ENCODE measurements around the gene MIP.
A peak's percentile ranks its signal among the peaks of the same experiment; 100 is the strongest.

Gene MIP

DNA sequence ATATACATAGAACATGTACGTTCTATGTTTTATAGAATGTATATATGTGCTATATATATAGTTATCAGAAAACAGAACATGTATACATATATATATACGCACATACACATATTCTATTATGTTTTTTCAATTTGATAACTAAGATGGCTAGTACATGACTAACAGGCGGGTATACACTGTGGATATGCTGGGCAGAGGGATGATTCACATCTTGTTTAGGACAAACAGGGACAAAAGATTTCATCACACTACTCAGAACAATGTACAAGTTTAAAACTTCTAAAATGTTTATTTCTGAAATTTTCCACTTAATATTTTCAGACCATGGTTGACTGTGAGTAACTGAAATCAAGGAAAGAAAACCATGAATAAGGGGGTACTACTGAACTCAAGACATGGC is 22.6 kb downstream of the MIP start:
- peak; percentile 55 for DNase-seq (ENCODE audit: low read depth)
- TF ChIP-seq, protein P1, sequence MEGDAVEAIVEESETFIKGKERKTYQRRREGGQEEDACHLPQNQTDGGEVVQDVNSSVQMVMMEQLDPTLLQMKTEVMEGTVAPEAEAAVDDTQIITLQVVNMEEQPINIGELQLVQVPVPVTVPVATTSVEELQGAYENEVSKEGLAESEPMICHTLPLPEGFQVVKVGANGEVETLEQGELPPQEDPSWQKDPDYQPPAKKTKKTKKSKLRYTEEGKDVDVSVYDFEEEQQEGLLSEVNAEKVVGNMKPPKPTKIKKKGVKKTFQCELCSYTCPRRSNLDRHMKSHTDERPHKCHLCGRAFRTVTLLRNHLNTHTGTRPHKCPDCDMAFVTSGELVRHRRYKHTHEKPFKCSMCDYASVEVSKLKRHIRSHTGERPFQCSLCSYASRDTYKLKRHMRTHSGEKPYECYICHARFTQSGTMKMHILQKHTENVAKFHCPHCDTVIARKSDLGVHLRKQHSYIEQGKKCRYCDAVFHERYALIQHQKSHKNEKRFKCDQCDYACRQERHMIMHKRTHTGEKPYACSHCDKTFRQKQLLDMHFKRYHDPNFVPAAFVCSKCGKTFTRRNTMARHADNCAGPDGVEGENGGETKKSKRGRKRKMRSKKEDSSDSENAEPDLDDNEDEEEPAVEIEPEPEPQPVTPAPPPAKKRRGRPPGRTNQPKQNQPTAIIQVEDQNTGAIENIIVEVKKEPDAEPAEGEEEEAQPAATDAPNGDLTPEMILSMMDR (IDR thresholded peaks at IDR 0.05; ENCODE audit: insufficient read depth, low read depth, low read length, missing control alignments), result no peak
- no peak overlapping the region for H3K4me3 ChIP-seq (ENCODE audit: low read length)

DNA sequence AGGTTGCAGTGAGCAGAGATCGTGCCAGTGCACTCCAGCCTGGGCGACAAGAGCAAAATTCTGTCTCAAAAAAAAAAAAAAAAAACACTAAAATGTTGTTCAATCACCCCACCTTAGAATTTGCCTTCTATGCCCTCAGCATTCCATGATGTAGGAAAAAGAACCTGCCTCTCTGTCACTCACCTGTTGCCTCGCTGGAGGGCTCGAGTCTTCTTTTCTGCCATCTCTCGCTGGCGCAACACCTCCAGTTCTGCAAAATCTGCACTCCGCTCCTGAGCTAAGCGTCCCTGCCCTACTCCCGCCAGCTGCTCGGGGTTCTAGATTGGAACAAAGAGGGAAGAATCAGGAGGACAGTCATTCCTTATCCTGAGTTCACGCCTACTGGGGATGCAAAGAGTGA is 23.2 kb downstream of the MIP start:
- DNase-seq (ENCODE audit: low read depth), result no peak
- H3K4me3 ChIP-seq (ENCODE audit: low read length), result no peak overlapping the region
- TF ChIP-seq, protein P1 (IDR thresholded peaks at IDR 0.05; ENCODE audit: insufficient read depth, low read depth, low read length, missing control alignments), result no peak

DNA sequence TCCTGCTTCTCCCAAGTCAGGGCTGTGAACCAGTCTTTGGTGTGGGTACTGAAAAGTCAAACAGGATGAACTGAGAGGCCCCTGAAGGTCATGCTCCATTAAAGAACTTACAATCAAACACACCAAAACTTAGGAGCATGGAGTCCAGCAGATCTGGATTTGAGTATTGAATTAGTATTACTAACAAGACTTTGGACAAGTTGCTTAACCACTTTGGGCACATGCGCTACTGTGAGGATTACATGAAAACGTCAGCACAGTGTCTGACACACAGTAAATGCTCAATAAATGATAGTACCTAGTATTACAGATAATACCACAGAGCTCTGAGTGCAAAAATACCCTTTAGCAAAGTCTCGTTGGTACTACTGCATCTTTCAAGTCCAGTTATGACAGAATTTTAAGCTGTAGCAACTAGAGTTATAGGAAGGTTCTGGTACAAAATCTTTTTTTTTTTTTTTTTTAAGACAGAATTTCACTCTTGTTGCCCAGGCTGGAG is 28.5 kb downstream of the MIP start:
- H3K4me3 ChIP-seq (ENCODE audit: low read length), result no peak overlapping the region
- TF ChIP-seq, protein P1 (IDR thresholded peaks at IDR 0.05; ENCODE audit: insufficient read depth, low read depth, low read length, missing control alignments), result no peak
- DNase-seq (ENCODE audit: low read depth), result no peak

DNA sequence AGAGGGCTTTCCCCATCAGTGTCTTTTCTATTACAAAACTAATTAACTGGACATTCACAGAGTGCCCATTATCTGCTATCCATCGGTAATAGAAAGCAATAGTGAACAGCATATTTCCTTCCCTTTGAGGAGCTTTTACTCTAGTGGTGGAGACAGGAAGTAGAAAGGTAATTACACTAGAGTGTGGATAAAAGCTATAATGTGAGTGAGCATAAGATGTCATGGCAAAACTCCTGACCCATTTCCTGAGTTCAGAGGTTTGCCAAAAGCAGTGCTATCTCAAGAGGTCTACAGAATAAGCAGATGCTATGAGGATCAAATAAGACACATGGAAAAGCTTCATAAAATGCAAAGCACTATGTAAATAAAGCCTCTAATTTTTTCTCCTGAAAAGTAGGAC is 29.3 kb downstream of the MIP start:
- no peak for DNase-seq (ENCODE audit: low read depth)
- TF ChIP-seq, protein P1 (IDR thresholded peaks at IDR 0.05; ENCODE audit: insufficient read depth, low read depth, low read length, missing control alignments), result no peak
- no peak overlapping the region for H3K4me3 ChIP-seq (ENCODE audit: low read length)

DNA sequence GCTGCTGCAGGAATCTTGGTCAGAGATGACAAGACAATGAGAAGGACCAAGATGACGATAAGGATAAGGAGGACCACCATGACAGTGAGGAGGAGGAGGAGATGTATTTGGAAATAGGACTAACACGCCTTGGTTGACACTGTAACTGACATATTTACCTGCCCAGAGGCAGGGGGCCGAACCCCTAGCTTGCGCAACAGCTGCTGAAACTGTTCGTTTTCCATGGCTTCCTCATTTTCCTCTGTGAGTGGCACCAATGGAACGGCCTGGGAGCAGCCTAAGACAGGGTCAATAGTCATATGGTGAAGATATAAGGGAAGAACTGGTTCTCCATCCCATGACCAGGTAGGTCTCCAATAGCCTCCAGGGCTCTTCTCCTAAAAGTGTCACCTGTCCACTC is 34.0 kb downstream of the MIP start:
- no peak overlapping the region for H3K4me3 ChIP-seq (ENCODE audit: low read length)
- no peak for DNase-seq (ENCODE audit: low read depth)
- TF ChIP-seq, protein P1 (IDR thresholded peaks at IDR 0.05; ENCODE audit: insufficient read depth, low read depth, low read length, missing control alignments), result no peak

DNA sequence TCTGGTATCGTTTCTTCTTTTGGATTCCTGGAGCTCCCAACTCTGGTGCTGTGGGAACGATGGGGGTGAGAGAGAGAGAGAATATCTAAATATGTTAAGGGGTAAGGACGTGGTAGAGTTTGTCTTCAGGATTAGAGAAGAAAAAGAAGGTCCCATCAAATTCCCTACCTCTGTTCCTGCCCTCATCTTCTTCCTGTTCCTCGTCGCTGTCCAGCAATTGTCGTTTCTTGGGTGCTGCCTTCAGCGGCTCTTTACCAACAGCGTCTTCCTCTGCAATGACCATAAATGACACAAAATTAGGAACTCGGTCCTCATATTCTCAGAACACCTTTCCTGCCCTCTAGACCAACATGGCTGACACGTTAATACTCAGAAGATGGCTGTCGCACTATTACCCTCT is 36.7 kb downstream of the MIP start:
- TF ChIP-seq, protein P1 (IDR thresholded peaks at IDR 0.05; ENCODE audit: insufficient read depth, low read depth, low read length, missing control alignments), result no peak
- H3K4me3 ChIP-seq (ENCODE audit: low read length), result no peak overlapping the region
- no peak for DNase-seq (ENCODE audit: low read depth)

DNA sequence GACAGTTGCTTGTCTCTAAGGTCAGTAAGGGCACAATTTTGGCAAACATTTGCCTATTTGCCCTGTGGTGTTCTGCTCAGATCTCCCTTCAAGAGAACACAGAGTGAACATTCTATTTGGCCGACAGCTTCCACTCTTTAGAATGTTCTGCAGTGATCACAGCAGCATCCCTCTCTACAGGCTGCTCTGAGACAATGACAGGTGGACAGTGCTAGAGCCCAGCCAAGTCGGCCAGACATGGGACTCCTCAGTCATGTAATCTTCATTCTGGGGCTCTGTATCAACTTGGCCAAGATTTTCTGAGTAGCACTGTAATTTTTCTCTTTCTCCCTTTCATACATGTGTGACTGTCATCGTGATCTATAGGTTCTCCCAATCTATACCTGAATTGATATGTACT is 40.1 kb downstream of the MIP start:
- no peak for DNase-seq (ENCODE audit: low read depth)
- TF ChIP-seq, protein P1 (IDR thresholded peaks at IDR 0.05; ENCODE audit: insufficient read depth, low read depth, low read length, missing control alignments), result no peak
- no peak overlapping the region for H3K4me3 ChIP-seq (ENCODE audit: low read length)
